Esophagus muscularis mucosa (tissue), 3 donors: ENCODE measurements around the gene USP38.

Source experiments
- POLR2A ChIP-seq: fragments of 450-650 bp; IDR thresholded peaks from one replicate; pipeline ENCODE4 v1.6.1; 2017; ENCODE audit warnings: antibody characterized with exemption, moderate library complexity, mild to moderate bottlenecking, low read depth
- TF ChIP-seq, protein P1 (sequence below), 3 experiments: fragments of 200-600 bp in 2 of 3; fragments of 450-650 bp in 1 of 3; sonication (generic) in 2 of 3; IDR thresholded peaks; one replicate each; pipeline ENCODE4 v1.5.1; 2017 to 2019; ENCODE audit warnings: antibody characterized with exemption in 3 of 3, mild to moderate bottlenecking in 2 of 3, moderate library complexity in 1 of 3

- TF ChIP-seq, protein P1, sequence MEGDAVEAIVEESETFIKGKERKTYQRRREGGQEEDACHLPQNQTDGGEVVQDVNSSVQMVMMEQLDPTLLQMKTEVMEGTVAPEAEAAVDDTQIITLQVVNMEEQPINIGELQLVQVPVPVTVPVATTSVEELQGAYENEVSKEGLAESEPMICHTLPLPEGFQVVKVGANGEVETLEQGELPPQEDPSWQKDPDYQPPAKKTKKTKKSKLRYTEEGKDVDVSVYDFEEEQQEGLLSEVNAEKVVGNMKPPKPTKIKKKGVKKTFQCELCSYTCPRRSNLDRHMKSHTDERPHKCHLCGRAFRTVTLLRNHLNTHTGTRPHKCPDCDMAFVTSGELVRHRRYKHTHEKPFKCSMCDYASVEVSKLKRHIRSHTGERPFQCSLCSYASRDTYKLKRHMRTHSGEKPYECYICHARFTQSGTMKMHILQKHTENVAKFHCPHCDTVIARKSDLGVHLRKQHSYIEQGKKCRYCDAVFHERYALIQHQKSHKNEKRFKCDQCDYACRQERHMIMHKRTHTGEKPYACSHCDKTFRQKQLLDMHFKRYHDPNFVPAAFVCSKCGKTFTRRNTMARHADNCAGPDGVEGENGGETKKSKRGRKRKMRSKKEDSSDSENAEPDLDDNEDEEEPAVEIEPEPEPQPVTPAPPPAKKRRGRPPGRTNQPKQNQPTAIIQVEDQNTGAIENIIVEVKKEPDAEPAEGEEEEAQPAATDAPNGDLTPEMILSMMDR (IDR thresholded peaks at IDR 0.05): no peak
- no peak for TF ChIP-seq POLR2A
These were observed 56.4 kb downstream of the USP38 start for GRCh38 chr4:143240939-143241679.
